Endodermal cell (in vitro differentiated cells): ENCODE measurements around the gene NCOA5. TPM values are rescaled to one million over a fixed set of nuclear protein-coding genes. Genes with fewer than 3 reads are reported as not detected.
"Not testable (repeated sequence)": the region's sequence is repeated elsewhere in the genome, so short reads cannot be mapped to it uniquely, and the experiment has no call there.

ENCODE experiments used
- DNase-seq: peaks from one replicate; pipeline ENCODE4 v3.0.0-alpha.2; 2017
- H3K27ac ChIP-seq: 2 replicates; pipeline ENCODE4 v1.5.1; 2013; ENCODE audit warnings: mild to moderate bottlenecking, low read depth, low read length, moderate library complexity
- H3K27me3 ChIP-seq: 2 replicates; pipeline ENCODE4 v1.6.1; 2013; ENCODE audit warnings: mild to moderate bottlenecking, low read length, moderate library complexity; ENCODE audit not compliant: insufficient read depth, control insufficient read depth, poor library complexity, severe bottlenecking
- H3K36me3 ChIP-seq: 2 replicates; pipeline ENCODE4 v1.7.0; 2013; ENCODE audit warnings: mild to moderate bottlenecking, low read length, moderate library complexity; ENCODE audit not compliant: control insufficient read depth, insufficient read depth
- H3K4me1 ChIP-seq: one replicate; pipeline ENCODE4 v1.7.0; 2013; ENCODE audit warnings: low read length; ENCODE audit not compliant: control insufficient read depth, insufficient read depth
- H3K4me3 ChIP-seq: 2 replicates; pipeline ENCODE4 v1.5.1; 2013; ENCODE audit warnings: mild to moderate bottlenecking, low read length, moderate library complexity
- H3K9ac ChIP-seq: 2 replicates; pipeline ENCODE4 v1.6.1; 2013; ENCODE audit warnings: mild to moderate bottlenecking, low read length, moderate library complexity; ENCODE audit not compliant: poor library complexity, severe bottlenecking; ENCODE audit errors: extremely low read depth
- H3K9me3 ChIP-seq: 2 replicates; pipeline ENCODE4 v1.6.1; 2013; ENCODE audit warnings: mild to moderate bottlenecking, low read length, moderate library complexity; ENCODE audit not compliant: control insufficient read depth
- H3K27ac Mint-ChIP-seq: 2 replicates; pipeline ENCODE4 v1.8.0; 2020; ENCODE audit warnings: mixed read lengths
- H3K27me3 Mint-ChIP-seq: 2 replicates; pipeline ENCODE4 v1.8.0; 2021; ENCODE audit warnings: mild to moderate bottlenecking, mixed read lengths; ENCODE audit not compliant: insufficient read depth
- H3K36me3 Mint-ChIP-seq: 2 replicates; pipeline ENCODE4 v1.8.0; 2020; ENCODE audit warnings: low read depth, mixed read lengths
- H3K4me1 Mint-ChIP-seq: 2 replicates; pipeline ENCODE4 v1.8.0; 2020; ENCODE audit warnings: mixed read lengths
- H3K4me3 Mint-ChIP-seq: 2 replicates; pipeline ENCODE4 v1.8.0; 2020; ENCODE audit warnings: mild to moderate bottlenecking, moderate library complexity, mixed read lengths
- H3K9me3 Mint-ChIP-seq: 2 replicates; pipeline ENCODE4 v1.8.0; 2020; ENCODE audit warnings: mild to moderate bottlenecking, mixed read lengths
- CTCF ChIP-seq: fragments of 200-600 bp; sonication (generic); conservative IDR thresholded peaks from 2 replicates; pipeline ENCODE4 v1.5.0; 2021; ENCODE audit warnings: antibody characterized with exemption, mild to moderate bottlenecking
- WGBS, 2 experiments: methylation state at CpG; one replicate each; pipeline versions ENCODE4 v1.1.5 to v1.1.7; 2013; ENCODE audit warnings: missing lambda C conversion rate in 2 of 2, mixed read lengths in 1 of 2; ENCODE audit not compliant: insufficient coverage in 1 of 2, insufficient read length in 1 of 2; 5-methylcytosine and 5-hydroxymethylcytosine counted together
- total RNA-seq, 2 donors: library from RNA; stranded (reverse); fragmentation: NEBNext Ultra II Directional in 1 of 2; extraction: Animal tissue kit (Norgen Biotek cat#: 25700) in 1 of 2; gene quantifications; 2 replicates in 1 of 2; 3 replicates in 1 of 2; pipeline ENCODE4 v1.2.1, GENCODE V29; 2021

Gene NCOA5
- total RNA-seq, 2 donors from 2014 or later = 19.3 to 28.7 TPM

- Histone ChIP-seq H3K9me3 (no peaks in the 10 kb centered on the region), H3K9ac (no peak overlapping the region), H3K27me3 (peaks cover 25% of the 10 kb centered on the region), H3K4me1 (no peaks in the 10 kb centered on the region), H3K27ac (no peak overlapping the region), H3K36me3 (no peaks in the 10 kb centered on the region), H3K4me3 (no peak overlapping the region)
- H3K27me3 Mint-ChIP-seq = peaks cover 60% of the 10 kb centered on the region
- H3K4me3 Mint-ChIP-seq = no peak overlapping the region
- TF ChIP-seq CTCF = peak; percentile 63
- H3K4me1 Mint-ChIP-seq = no peaks in the 10 kb centered on the region
- H3K27ac Mint-ChIP-seq = no peak overlapping the region
- H3K9me3 Mint-ChIP-seq = peaks cover 8% of the 10 kb centered on the region
- DNase-seq = peak; percentile 82
- no peaks in the 10 kb centered on the region for H3K36me3 Mint-ChIP-seq
- 76% methylated on average over 37 to 48 of the region's 48 CpGs for WGBS, 2 experiments
Measured at GRCh38 chr20:46099491-46100287, 9.9 kb upstream of the NCOA5 start.

- Mint-ChIP-seq H3K9me3 (no peaks in the 10 kb centered on the region), H3K27ac (no peak overlapping the region), H3K27me3 (peaks cover 24% of the 10 kb centered on the region), H3K36me3 (no peaks in the 10 kb centered on the region), H3K4me1 (peaks cover 5% of the 10 kb centered on the region), H3K4me3 (no peak overlapping the region)
- peak; percentile 39 for TF ChIP-seq CTCF
- Histone ChIP-seq H3K4me3 (no peak overlapping the region), H3K4me1 (no peaks in the 10 kb centered on the region), H3K27me3 (no peaks in the 10 kb centered on the region), H3K36me3 (no peaks in the 10 kb centered on the region), H3K27ac (no peak overlapping the region), H3K9ac (no peak overlapping the region), H3K9me3 (no peaks in the 10 kb centered on the region)
- no peak for DNase-seq
- WGBS, 2 experiments = 69 to 100% methylated on average over 2 of the region's 2 CpGs
Measured at GRCh38 chr20:46093531-46093930, 3.8 kb upstream of the NCOA5 start.

- H3K4me1 ChIP-seq, H3K27ac Mint-ChIP-seq, H3K9ac ChIP-seq, H3K9me3 ChIP-seq, H3K4me3 ChIP-seq, H3K9me3 Mint-ChIP-seq, H3K36me3 Mint-ChIP-seq, H3K27me3 ChIP-seq, H3K36me3 ChIP-seq, H3K27ac ChIP-seq: not testable (repeated sequence)
- Mint-ChIP-seq H3K4me1 (peaks cover 14% of the 10 kb centered on the region), H3K27me3 (peaks cover 13% of the 10 kb centered on the region), H3K4me3 (peak overlapping the region; percentile 26)
- DNase-seq = peak; percentile 81
- 94 to 96% methylated on average over 27 to 52 of the region's 52 CpGs for WGBS, 2 experiments
Measured at GRCh38 chr20:46091622-46092535, 2.1 kb upstream of the NCOA5 start.
